ENCODE data around the gene CHCT1.

CHCT1 gene

GRCh38 chr17:60468371-60468770 is 46.1 kb downstream of the CHCT1 start:
- no peak for DNase-seq (ENCODE audit: low spot score)
- no peak overlapping the region for H3K27ac ChIP-seq
- ChIA-PET CTCF (no interaction called here), POLR2A (ENCODE audit: low non-redundant PET) (no interaction called here)
- no peak for TF ChIP-seq CTCF (conservative IDR thresholded peaks at IDR 0.05; ENCODE audit: low read depth)

- H3K27ac ChIP-seq = no peak overlapping the region
- DNase-seq (ENCODE audit: low spot score) = no peak
- POLR2A ChIA-PET (ENCODE audit: low non-redundant PET) = no interaction called here
- TF ChIP-seq CTCF (conservative IDR thresholded peaks at IDR 0.05; ENCODE audit: low read depth) = no peak
- CTCF ChIA-PET = interaction anchor here (0.7 kb wide), 1 partner anchor 49 kb away, joined by 3 read pairs; the partner anchor contains the start of gene CHCT1
Observed at GRCh38 chr17:60471451-60471850, 49.2 kb downstream of the CHCT1 start.

- ChIA-PET CTCF (no interaction called here), POLR2A (ENCODE audit: low non-redundant PET) (no interaction called here)
- no peak overlapping the region for H3K27ac ChIP-seq
- no peak for DNase-seq (ENCODE audit: low spot score)
- no peak for TF ChIP-seq CTCF (conservative IDR thresholded peaks at IDR 0.05; ENCODE audit: low read depth)
Observed at GRCh38 chr17:60472449-60472848, 50.2 kb downstream of the CHCT1 start.

GRCh38 chr17:60473788-60474187 is 51.5 kb downstream of the CHCT1 start:
- DNase-seq (ENCODE audit: low spot score) = no peak
- no peak overlapping the region for H3K27ac ChIP-seq
- TF ChIP-seq CTCF (conservative IDR thresholded peaks at IDR 0.05; ENCODE audit: low read depth) = no peak
- CTCF ChIA-PET = interaction anchor here (0.6 kb wide), 1 partner anchor 165 kb away, joined by 3 read pairs; no protein-coding TSS in a partner anchor
- POLR2A ChIA-PET (ENCODE audit: low non-redundant PET) = no interaction called here

Data from RWPE1 (cell line).